Pulmonary artery endothelial cell (primary cell): ENCODE results near the gene OR6V1. TPM values are rescaled to one million over a fixed set of nuclear protein-coding genes. Genes with fewer than 3 reads are reported as not detected.

Source experiments
- total RNA-seq: library from RNA; depleted of rRNA; stranded (reverse); fragments of >200 nt; gene quantifications from 2 replicates; pipeline ENCODE4 v1.2.3, GENCODE V29; 2014

Gene OR6V1
- total RNA-seq, 1 donor from 2014 or later: not detected

Other genes with a start within 250 kb of the OR6V1 start
- 0.28 and 0.79 TPM in 2 replicates for gene EPHB6, start 197.3 kb upstream of the OR6V1 start, total RNA-seq
- not detected in 2 replicates for gene TRPV6, start 166.6 kb upstream of the OR6V1 start, total RNA-seq
- not detected in 2 replicates for gene TRPV5, start 118.6 kb upstream of the OR6V1 start, total RNA-seq
- gene LLCFC1, start 112.9 kb upstream of the OR6V1 start, total RNA-seq: not detected in 2 replicates
- not detected in 2 replicates for gene KEL, start 90.0 kb upstream of the OR6V1 start, total RNA-seq
- gene OR9A2, start 25.2 kb upstream of the OR6V1 start, total RNA-seq: not detected in 2 replicates
- gene PIP, start 79.7 kb downstream of the OR6V1 start, total RNA-seq: not detected in 2 replicates
- gene TAS2R39, start 131.1 kb downstream of the OR6V1 start, total RNA-seq: not detected in 2 replicates
- gene TAS2R40, start 169.7 kb downstream of the OR6V1 start, total RNA-seq: not detected in 2 replicates
- 76.0 and 90.9 TPM in 2 replicates for gene GSTK1, start 211.1 kb downstream of the OR6V1 start, total RNA-seq
- not detected in 2 replicates for gene TMEM139, start 232.6 kb downstream of the OR6V1 start, total RNA-seq
- 20.6 and 28.8 TPM in 2 replicates for gene CASP2, start 236.0 kb downstream of the OR6V1 start, total RNA-seq